DOHH2 (cell line): ENCODE results near the gene SEC31A.

Source experiments
- H3F3A ChIP-seq: fragments of 200-600 bp; sonication (generic), shearing (Covaris generic); 2 replicates; pipeline ENCODE4 v1.6.0; 2016; ENCODE audit warnings: antibody characterized with exemption, mild to moderate bottlenecking; ENCODE audit not compliant: control insufficient read depth, insufficient read depth
- H3K27ac ChIP-seq: fragments of 200-600 bp; sonication (generic); 2 replicates; pipeline ENCODE4 v1.5.1; 2014; ENCODE audit warnings: low read depth, mild to moderate bottlenecking, low read length, moderate library complexity
- H3K27me3 ChIP-seq: fragments of 200-600 bp; sonication (generic); 2 replicates; pipeline ENCODE4 v1.6.1; 2014; ENCODE audit warnings: mild to moderate bottlenecking, low read length, mixed read lengths; ENCODE audit not compliant: control insufficient read depth
- H3K36me3 ChIP-seq: fragments of 200-600 bp; sonication (generic); 2 replicates; pipeline ENCODE4 v1.6.1; 2014; ENCODE audit warnings: mild to moderate bottlenecking, low read length, moderate library complexity, mixed read lengths; ENCODE audit not compliant: control insufficient read depth
- H3K4me1 ChIP-seq: fragments of 200-600 bp; sonication (generic); 2 replicates; pipeline ENCODE4 v1.6.1; 2014; ENCODE audit warnings: mild to moderate bottlenecking, low read length, mixed read lengths; ENCODE audit not compliant: control insufficient read depth
- H3K4me2 ChIP-seq: fragments of 200-600 bp; sonication (generic); 2 replicates; pipeline ENCODE4 v1.6.0; 2014; ENCODE audit warnings: mild to moderate bottlenecking, low read length, moderate library complexity
- H3K4me3 ChIP-seq: fragments of 200-600 bp; sonication (generic); 2 replicates; pipeline ENCODE4 v1.5.1; 2014; ENCODE audit warnings: mild to moderate bottlenecking, low read length, mixed read lengths
- H3K79me2 ChIP-seq: fragments of 200-600 bp; sonication (generic); 2 replicates; pipeline ENCODE4 v1.6.1; 2014; ENCODE audit warnings: mild to moderate bottlenecking, low read length, mixed read lengths; ENCODE audit not compliant: control insufficient read depth
- H3K9me2 ChIP-seq: fragments of 200-600 bp; sonication (generic); replicated peaks from 2 replicates; pipeline ENCODE4 v1.6.1; 2014; ENCODE audit warnings: mild to moderate bottlenecking, low read length, mixed read lengths; ENCODE audit not compliant: control insufficient read depth
- H3K9me3 ChIP-seq: fragments of 200-600 bp; sonication (generic); 2 replicates; pipeline ENCODE4 v1.6.1; 2014; ENCODE audit warnings: antibody characterized with exemption, low read length, mixed read lengths; ENCODE audit not compliant: control insufficient read depth, insufficient read depth
- H4K20me1 ChIP-seq: fragments of 200-600 bp; sonication (generic); 2 replicates; pipeline ENCODE4 v1.6.0; 2014; ENCODE audit warnings: low read depth, mild to moderate bottlenecking, antibody characterized with exemption, low read length, moderate library complexity; ENCODE audit not compliant: control insufficient read depth, insufficient read depth
- CTCF ChIP-seq: fragments of 200-600 bp; sonication (generic); IDR thresholded peaks from one replicate; pipeline ENCODE4 v1.5.1; 2014; ENCODE audit warnings: antibody characterized with exemption, mild to moderate bottlenecking, low read depth, low read length; ENCODE audit not compliant: poor library complexity, severe bottlenecking
- EZH2phosphoT487 ChIP-seq: fragments of 200-600 bp; sonication (generic); IDR thresholded peaks from 2 replicates; pipeline ENCODE4 v1.6.1; 2017; ENCODE audit warnings: borderline replicate concordance, mild to moderate bottlenecking, antibody characterized with exemption, low read length, moderate library complexity, mixed read lengths

The SEC31A gene

GRCh38 chr4:82779032-82779431 is 111.9 kb downstream of the SEC31A start:
- Histone ChIP-seq H3K27me3 (no peaks in the 10 kb centered on the region), H3K27ac (no peak overlapping the region), H3K4me3 (no peak overlapping the region), H3K79me2 (peaks cover 57% of the 10 kb centered on the region), H3K9me2 (no peaks in the 10 kb centered on the region), H4K20me1 (peaks cover 11% of the 10 kb centered on the region), H3F3A (peaks cover 5% of the 10 kb centered on the region), H3K4me1 (peaks cover 48% of the 10 kb centered on the region), H3K4me2 (no peak overlapping the region), H3K9me3 (no peaks in the 10 kb centered on the region), H3K36me3 (no peaks in the 10 kb centered on the region)
- TF ChIP-seq CTCF (no peak), EZH2phosphoT487 (no peak)

- no peaks in the 10 kb centered on the region for H3K27me3 ChIP-seq
These were observed 113.0 kb downstream of the SEC31A start for GRCh38 chr4:82777857-82778525.

GRCh38 chr4:82776925-82777542 is 113.9 kb downstream of the SEC31A start:
- Histone ChIP-seq H3K79me2 (peaks cover 46% of the 10 kb centered on the region), H3K4me3 (no peak overlapping the region), H3K27ac (no peak overlapping the region), H3K4me1 (peaks cover 30% of the 10 kb centered on the region), H3K27me3 (no peaks in the 10 kb centered on the region), H3K9me2 (no peaks in the 10 kb centered on the region), H3K9me3 (peaks cover 2% of the 10 kb centered on the region; the same call in 1 of the 2 replicates), H3K36me3 (no peaks in the 10 kb centered on the region), H3K4me2 (no peak overlapping the region), H4K20me1 (peaks cover 7% of the 10 kb centered on the region), H3F3A (peaks cover 5% of the 10 kb centered on the region)
- TF ChIP-seq EZH2phosphoT487 (no peak), CTCF (no peak)

More at GRCh38 chr4:82777857-82778525, 113.0 kb downstream of the SEC31A start:
- Histone ChIP-seq H3K4me3 (no peak overlapping the region), H3F3A (peaks cover 5% of the 10 kb centered on the region), H3K4me1 (peaks cover 40% of the 10 kb centered on the region), H3K27ac (no peak overlapping the region), H4K20me1 (peaks cover 11% of the 10 kb centered on the region), H3K4me2 (no peak overlapping the region), H3K9me3 (no peaks in the 10 kb centered on the region), H3K9me2 (no peaks in the 10 kb centered on the region), H3K79me2 (peaks cover 53% of the 10 kb centered on the region), H3K36me3 (no peaks in the 10 kb centered on the region)
- TF ChIP-seq EZH2phosphoT487 (no peak), CTCF (no peak)
